CD4-positive, CD25-positive, alpha-beta regulatory T cell (primary cell): ENCODE data around the gene LAGE3. TPM values are rescaled to one million over a fixed set of nuclear protein-coding genes. Genes with fewer than 3 reads are reported as not detected.
A peak's percentile ranks its signal among the peaks of the same experiment; 100 is the strongest.

Experiments
- ATAC-seq, 2 donors: fragments of 150-1000 bp; cut with Tn5 transposase; one replicate each; pipeline ENCODE4 v1.10.0; 2021; ENCODE audit warnings: low read depth in 2 of 2, moderate number of reproducible peaks in 2 of 2, moderate library complexity in 1 of 2
- DNase-seq, 3 donors: peaks; one replicate each; pipeline versions ENCODE4 v3.0.0 to v3.0.0-alpha.2; 2012 to 2022; ENCODE audit warnings: mixed read lengths in 1 of 3
- H3K27ac ChIP-seq: one replicate; pipeline ENCODE4 v1.7.0; 2013; ENCODE audit warnings: mild to moderate bottlenecking, low read length; ENCODE audit not compliant: insufficient read depth, poor library complexity, severe bottlenecking
- H3K27me3 ChIP-seq: one replicate; pipeline ENCODE4 v1.7.0; 2013; ENCODE audit warnings: low read length; ENCODE audit not compliant: control insufficient read depth, insufficient read depth
- H3K36me3 ChIP-seq: one replicate; pipeline ENCODE4 v1.7.0; 2013; ENCODE audit warnings: mild to moderate bottlenecking, low read length, moderate library complexity; ENCODE audit not compliant: control insufficient read depth, insufficient read depth
- H3K4me1 ChIP-seq: 2 replicates; pipeline ENCODE4 v1.7.0; 2013; ENCODE audit warnings: mild to moderate bottlenecking, low read length; ENCODE audit not compliant: insufficient read depth, control insufficient read depth, poor library complexity, severe bottlenecking
- H3K4me3 ChIP-seq: one replicate; pipeline ENCODE4 v1.7.0; 2013; ENCODE audit warnings: low read depth, mild to moderate bottlenecking, low read length, moderate library complexity
- H3K9me3 ChIP-seq, 2 experiments: 1 replicate in 1 of 2; 2 replicates in 1 of 2; pipeline ENCODE4 v1.7.0; 2013; ENCODE audit warnings: low read length in 2 of 2, mild to moderate bottlenecking in 1 of 2, moderate library complexity in 1 of 2; ENCODE audit not compliant: control insufficient read depth in 2 of 2
- H3K27ac Mint-ChIP-seq, 3 donors: one replicate each; pipeline ENCODE4 v1.8.0; 2020 to 2022; ENCODE audit warnings: mild to moderate bottlenecking in 3 of 3, mixed read lengths in 3 of 3, moderate library complexity in 2 of 3
- H3K27me3 Mint-ChIP-seq: one replicate; pipeline ENCODE4 v1.8.0; 2022; ENCODE audit warnings: mild to moderate bottlenecking, mixed read lengths
- H3K36me3 Mint-ChIP-seq: one replicate; pipeline ENCODE4 v1.8.0; 2020; ENCODE audit warnings: mixed read lengths
- H3K4me1 Mint-ChIP-seq, 4 donors: one replicate each; pipeline ENCODE4 v1.8.0; 2020 to 2022; ENCODE audit warnings: mixed read lengths in 4 of 4, mild to moderate bottlenecking in 1 of 4
- H3K4me3 Mint-ChIP-seq, 4 donors: one replicate each; pipeline ENCODE4 v1.8.0; 2020 to 2022; ENCODE audit warnings: mild to moderate bottlenecking in 4 of 4, mixed read lengths in 4 of 4, moderate library complexity in 3 of 4
- H3K9me3 Mint-ChIP-seq, 7 donors: one replicate each; pipeline ENCODE4 v1.8.0; 2020 to 2022; ENCODE audit warnings: mixed read lengths in 7 of 7, mild to moderate bottlenecking in 3 of 7, moderate library complexity in 2 of 7
- polyA plus RNA-seq, 4 donors: library from polyadenylated mRNA; unstranded; fragments of 300-500 nt; fragmentation: Illumina TruSeq; gene quantifications; one replicate each; pipeline ENCODE4 v1.2.3, GENCODE V29; 2021
- total RNA-seq: library from RNA; stranded (reverse); gene quantifications from one replicate; pipeline ENCODE4 v1.2.3, GENCODE V29; 2022

Gene LAGE3
- total and polyA plus RNA-seq, 5 donors from 2014 or later = 8.9 to 47.9 (median 40.7) TPM

GRCh38 chrX:154486396-154487207 lies 7.5 kb upstream of the LAGE3 start, which contains the start of gene UBL4A:
Gene UBL4A, minus strand, starts transcription at chrX:154486615. Its CDS starts 31 bp downstream, at chrX:154486584.
- Mint-ChIP-seq H3K36me3 (no peaks in the 10 kb centered on the region), H3K27ac (peak within 1 kb of the TSS in 1 of 3 donors; percentile 48), H3K4me1 (peaks cover 0 to 56% (median 9%) of the 10 kb centered on the region in 4 donors), H3K4me3 (peak within 1 kb of the TSS; percentile 79 to 91 (median 84)), H3K27me3 (no peaks in the 10 kb centered on the region), H3K9me3 (no peaks in the 10 kb centered on the region)
- peaks cover 36% of the 10 kb centered on the region for H3K4me1 ChIP-seq
- peak within 1 kb of the TSS; percentile 60 for H3K27ac ChIP-seq
- DNase-seq (peak; percentile 44 to 56 (median 55)), ATAC-seq (peak in 1 of 2 donors; percentile 32)
- H3K36me3 ChIP-seq = peaks cover 3% of the 10 kb centered on the region
- H3K9me3 ChIP-seq = no peaks in the 10 kb centered on the region
- H3K27me3 ChIP-seq = no peaks in the 10 kb centered on the region
- H3K4me3 ChIP-seq = no peak within 1 kb of the TSS

GRCh38 chrX:154486052-154486395 lies 6.9 kb upstream of the LAGE3 start:
- Mint-ChIP-seq H3K4me1 (peaks cover 0 to 52% (median 9%) of the 10 kb centered on the region in 4 donors), H3K27ac (no peak overlapping the region), H3K36me3 (no peaks in the 10 kb centered on the region), H3K27me3 (no peaks in the 10 kb centered on the region), H3K9me3 (no peaks in the 10 kb centered on the region), H3K4me3 (peak overlapping the region in 2 of 4 donors; percentile 29 to 56)
- no peaks in the 10 kb centered on the region for H3K9me3 ChIP-seq
- ATAC-seq (peak in 1 of 2 donors; percentile 8), DNase-seq (peak; percentile 17 to 54 (median 26))
- H3K27ac ChIP-seq = peak overlapping the region; percentile 55
- no peaks in the 10 kb centered on the region for H3K27me3 ChIP-seq
- H3K4me1 ChIP-seq = peaks cover 32% of the 10 kb centered on the region
- peaks cover 3% of the 10 kb centered on the region for H3K36me3 ChIP-seq
- H3K4me3 ChIP-seq = no peak overlapping the region

- ATAC-seq = no peak
- H3K27me3 ChIP-seq = no peaks in the 10 kb centered on the region
- H3K4me1 ChIP-seq = peaks cover 32% of the 10 kb centered on the region
- no peaks in the 10 kb centered on the region for H3K27me3 Mint-ChIP-seq
- peaks cover 0 to 48% (median 9%) of the 10 kb centered on the region in 4 donors for H3K4me1 Mint-ChIP-seq
- no peak overlapping the region for H3K4me3 ChIP-seq
- no peaks in the 10 kb centered on the region for H3K9me3 Mint-ChIP-seq
- H3K27ac Mint-ChIP-seq = no peak overlapping the region
- H3K4me3 Mint-ChIP-seq = peak overlapping the region in 3 of 4 donors; percentile 29 to 78 (median 57)
- peaks cover 3% of the 10 kb centered on the region for H3K36me3 ChIP-seq
- H3K9me3 ChIP-seq = no peaks in the 10 kb centered on the region
- no peak for DNase-seq
- peak overlapping the region; percentile 55 for H3K27ac ChIP-seq
- H3K36me3 Mint-ChIP-seq = no peaks in the 10 kb centered on the region
Measured at GRCh38 chrX:154485150-154486051, 6.3 kb upstream of the LAGE3 start.

GRCh38 chrX:154484255-154485149 lies 5.4 kb upstream of the LAGE3 start:
- no peak for ATAC-seq

GRCh38 chrX:154483325-154483724 lies 4.2 kb upstream of the LAGE3 start:
- Mint-ChIP-seq H3K4me1 (peaks cover 0 to 40% (median 6%) of the 10 kb centered on the region in 4 donors), H3K4me3 (peak overlapping the region in 1 of 4 donors; percentile 44), H3K9me3 (no peaks in the 10 kb centered on the region), H3K36me3 (no peaks in the 10 kb centered on the region), H3K27ac (no peak overlapping the region), H3K27me3 (no peaks in the 10 kb centered on the region)
- Histone ChIP-seq H3K27ac (no peak overlapping the region), H3K9me3 (no peaks in the 10 kb centered on the region), H3K36me3 (peaks cover 3% of the 10 kb centered on the region), H3K4me1 (peaks cover 27% of the 10 kb centered on the region), H3K27me3 (no peaks in the 10 kb centered on the region), H3K4me3 (no peak overlapping the region)
- no peak for ATAC-seq
- DNase-seq = no peak

More at GRCh38 chrX:154484255-154485149, 5.4 kb upstream of the LAGE3 start:
- no peak overlapping the region for H3K27ac ChIP-seq
- peaks cover 0 to 47% (median 6%) of the 10 kb centered on the region in 4 donors for H3K4me1 Mint-ChIP-seq
- no peaks in the 10 kb centered on the region for H3K9me3 Mint-ChIP-seq
- peaks cover 3% of the 10 kb centered on the region for H3K36me3 ChIP-seq
- H3K9me3 ChIP-seq = no peaks in the 10 kb centered on the region
- no peaks in the 10 kb centered on the region for H3K36me3 Mint-ChIP-seq
- no peaks in the 10 kb centered on the region for H3K27me3 Mint-ChIP-seq
- no peaks in the 10 kb centered on the region for H3K27me3 ChIP-seq
- no peak overlapping the region for H3K27ac Mint-ChIP-seq
- peak overlapping the region in 3 of 4 donors; percentile 44 to 72 (median 57) for H3K4me3 Mint-ChIP-seq
- H3K4me1 ChIP-seq = peaks cover 31% of the 10 kb centered on the region
- peak in 1 of 3 donors; percentile 13 for DNase-seq
- no peak overlapping the region for H3K4me3 ChIP-seq

- no peak overlapping the region for H3K27ac Mint-ChIP-seq
- no peaks in the 10 kb centered on the region for H3K36me3 Mint-ChIP-seq
- peaks cover 0 to 37% (median 5%) of the 10 kb centered on the region in 4 donors for H3K4me1 Mint-ChIP-seq
Measured at GRCh38 chrX:154482786-154483185, 3.7 kb upstream of the LAGE3 start.

More at GRCh38 chrX:154482786-154483185, 3.7 kb upstream of the LAGE3 start:
- Mint-ChIP-seq H3K9me3 (no peaks in the 10 kb centered on the region), H3K27me3 (no peaks in the 10 kb centered on the region), H3K4me3 (peak overlapping the region in 1 of 4 donors; percentile 43)
- H3K4me3 ChIP-seq = no peak overlapping the region
- ATAC-seq = no peak
- H3K27me3 ChIP-seq = no peaks in the 10 kb centered on the region
- no peak for DNase-seq
- no peaks in the 10 kb centered on the region for H3K9me3 ChIP-seq
- no peak overlapping the region for H3K27ac ChIP-seq
- peaks cover 29% of the 10 kb centered on the region for H3K4me1 ChIP-seq
- peaks cover 3% of the 10 kb centered on the region for H3K36me3 ChIP-seq
